Upper lobe of left lung (tissue), 6 donors: Measurements from ENCODE around the gene RBMS1. TPM values are rescaled to one million over a fixed set of nuclear protein-coding genes. Genes with fewer than 3 reads are reported as not detected.

Experiments used
- ATAC-seq, 2 donors: fragments of 200-7000 bp; cut with Tn5 transposase; one replicate each; pipeline ENCODE4 v1.9.1; 2022; ENCODE audit warnings: mild to moderate bottlenecking in 2 of 2, moderate library complexity in 2 of 2; ENCODE audit not compliant: low FRiP score in 2 of 2
- DNase-seq, 2 donors: peaks; one replicate each; pipeline ENCODE4 v3.0.0-alpha.2; 2019 to 2020
- H3K27ac ChIP-seq, 4 donors: fragments of 200-600 bp; sonication (generic); one replicate each; pipeline ENCODE4 v1.5.1; 2016 to 2019
- H3K27me3 ChIP-seq, 4 donors: fragments of 200-600 bp; sonication (generic); one replicate each; pipeline ENCODE4 v1.5.1; 2017 to 2019
- H3K36me3 ChIP-seq, 4 donors: fragments of 200-600 bp; sonication (generic); one replicate each; pipeline ENCODE4 v1.5.1; 2016 to 2019
- H3K4me1 ChIP-seq, 4 donors: fragments of 200-600 bp; sonication (generic); one replicate each; pipeline ENCODE4 v1.5.1; 2018 to 2019
- H3K4me3 ChIP-seq, 4 donors: fragments of 200-600 bp; sonication (generic); one replicate each; pipeline ENCODE4 v1.5.1; 2017 to 2019; ENCODE audit warnings: mild to moderate bottlenecking in 2 of 4, moderate library complexity in 1 of 4
- H3K9me3 ChIP-seq, 4 donors: fragments of 200-600 bp; sonication (generic); one replicate each; pipeline ENCODE4 v1.5.1; 2018 to 2019
- EP300 ChIP-seq, 4 donors: sonication (generic); formaldehyde crosslinking; IDR thresholded peaks; one replicate each; pipeline ENCODE4 v1.5.1; 2017; ENCODE audit warnings: antibody characterized with exemption in 4 of 4, control low read depth in 2 of 4
- POLR2A ChIP-seq, 4 donors: fragments of 450-650 bp; IDR thresholded peaks; one replicate each; pipeline ENCODE4 v1.5.1; 2016 to 2017; ENCODE audit warnings: antibody characterized with exemption in 4 of 4, mild to moderate bottlenecking in 2 of 4
- POLR2AphosphoS5 ChIP-seq, 2 donors: sonication (generic); formaldehyde crosslinking; IDR thresholded peaks; one replicate each; pipeline ENCODE4 v1.5.1; 2017; ENCODE audit warnings: antibody characterized with exemption in 2 of 2
- WGBS, 2 donors: methylation state at CpG; one replicate each; pipeline ENCODE4 v1.1.5; 2017 to 2018; 5-methylcytosine and 5-hydroxymethylcytosine counted together
- total RNA-seq, 6 donors: library from RNA; depleted of rRNA in 4 of 6; stranded (reverse); fragments of >200 nt in 4 of 6; gene quantifications; one replicate each; pipeline versions ENCODE4 v1.1.0 to v1.2.1, GENCODE V29; 2016 to 2021
- TF ChIP-seq, protein P1 (sequence below), 6 experiments: fragments of 450-650 bp in 4 of 6; fragments of 200-600 bp in 2 of 6; sonication (generic) in 2 of 6; IDR thresholded peaks; one replicate each; pipeline ENCODE4 v1.5.1; 2016 to 2019; ENCODE audit warnings: antibody characterized with exemption in 6 of 6
- donor health status: DM: no; HTN: no; CAD: no; lungs with moderate emphysema.
- donor health status: DM: no; HTN: yes; CAD: no; lungs with severe emphysema.

Gene RBMS1
- total RNA-seq, 6 donors from 2014 or later, result 81.3 to 125 (median 95.4) TPM

DNA sequence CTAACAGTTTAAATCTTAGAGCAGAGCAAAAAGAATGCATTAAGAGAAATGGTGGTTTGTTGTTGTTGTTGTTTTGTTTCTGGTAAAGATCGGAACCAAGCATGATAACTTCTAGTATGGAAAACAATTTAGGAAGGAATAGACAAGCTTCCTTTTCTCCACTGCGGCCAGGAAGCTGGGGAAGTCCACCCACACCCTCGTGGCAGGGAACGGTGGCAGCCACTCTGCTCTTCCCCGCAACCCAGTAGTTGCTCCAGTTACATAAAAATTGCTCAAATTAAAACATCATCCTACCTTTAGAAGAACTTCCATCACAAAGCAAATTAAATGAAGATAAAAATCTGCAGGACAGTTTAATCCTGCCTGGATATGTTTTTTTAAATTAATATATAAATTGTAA is 113.0 kb downstream of the RBMS1 start:
- Histone ChIP-seq H3K9me3 (no peaks in the 10 kb centered on the region), H3K4me3 (no peak overlapping the region), H3K27ac (peak overlapping the region; percentile 40 to 88 (median 78)), H3K4me1 (peaks cover 68 to 87% (median 83%) of the 10 kb centered on the region in 4 donors), H3K36me3 (no peaks in the 10 kb centered on the region), H3K27me3 (no peaks in the 10 kb centered on the region)
- ATAC-seq, result peak in 1 of 2 donors; percentile 44
- WGBS, 2 donors, result 21 to 22% methylated on average over 5 of the region's 5 CpGs
- DNase-seq, result peak in 1 of 2 donors; percentile 61
- TF ChIP-seq, protein P1, sequence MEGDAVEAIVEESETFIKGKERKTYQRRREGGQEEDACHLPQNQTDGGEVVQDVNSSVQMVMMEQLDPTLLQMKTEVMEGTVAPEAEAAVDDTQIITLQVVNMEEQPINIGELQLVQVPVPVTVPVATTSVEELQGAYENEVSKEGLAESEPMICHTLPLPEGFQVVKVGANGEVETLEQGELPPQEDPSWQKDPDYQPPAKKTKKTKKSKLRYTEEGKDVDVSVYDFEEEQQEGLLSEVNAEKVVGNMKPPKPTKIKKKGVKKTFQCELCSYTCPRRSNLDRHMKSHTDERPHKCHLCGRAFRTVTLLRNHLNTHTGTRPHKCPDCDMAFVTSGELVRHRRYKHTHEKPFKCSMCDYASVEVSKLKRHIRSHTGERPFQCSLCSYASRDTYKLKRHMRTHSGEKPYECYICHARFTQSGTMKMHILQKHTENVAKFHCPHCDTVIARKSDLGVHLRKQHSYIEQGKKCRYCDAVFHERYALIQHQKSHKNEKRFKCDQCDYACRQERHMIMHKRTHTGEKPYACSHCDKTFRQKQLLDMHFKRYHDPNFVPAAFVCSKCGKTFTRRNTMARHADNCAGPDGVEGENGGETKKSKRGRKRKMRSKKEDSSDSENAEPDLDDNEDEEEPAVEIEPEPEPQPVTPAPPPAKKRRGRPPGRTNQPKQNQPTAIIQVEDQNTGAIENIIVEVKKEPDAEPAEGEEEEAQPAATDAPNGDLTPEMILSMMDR (IDR thresholded peaks at IDR 0.05), result no peak
- TF ChIP-seq EP300 (IDR thresholded peaks at IDR 0.05) (no peak), POLR2AphosphoS5 (IDR thresholded peaks at IDR 0.05) (peak in 1 of 2 donors; percentile 6)

DNA sequence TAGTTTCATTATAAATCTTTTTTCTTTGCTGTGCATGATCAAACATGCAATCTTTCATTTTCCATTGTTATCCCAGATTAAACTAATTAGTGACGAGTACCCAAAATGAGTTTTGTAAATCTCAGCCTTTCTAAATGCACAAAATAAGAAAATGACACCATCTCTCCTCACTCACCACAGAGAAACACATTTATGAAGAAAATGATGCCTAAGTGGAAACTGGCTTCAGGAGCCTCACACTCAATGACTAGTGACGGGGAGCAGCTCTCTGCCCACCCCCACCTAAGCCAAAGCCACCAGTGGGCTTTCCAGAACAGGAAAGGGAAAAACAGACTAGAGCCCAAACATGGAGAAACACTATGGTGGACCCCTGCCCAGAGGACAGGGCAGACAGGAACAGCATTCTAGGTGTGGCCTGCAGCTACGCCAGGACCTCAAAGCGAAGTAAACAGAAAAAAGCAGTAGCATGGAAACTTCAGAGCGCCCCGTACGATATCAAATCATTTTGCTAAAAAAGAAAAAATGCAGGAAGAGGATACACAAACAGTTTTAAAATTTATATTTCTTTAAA is 113.5 kb downstream of the RBMS1 start:
- no peak overlapping the region for H3K4me3 ChIP-seq
- no peaks in the 10 kb centered on the region for H3K27me3 ChIP-seq
- H3K36me3 ChIP-seq, result no peaks in the 10 kb centered on the region
- no peak for TF ChIP-seq POLR2A (IDR thresholded peaks at IDR 0.05)
- TF ChIP-seq EP300 (IDR thresholded peaks at IDR 0.05), result no peak
- TF ChIP-seq, protein P1 (IDR thresholded peaks at IDR 0.05), result no peak
- no peak for TF ChIP-seq POLR2AphosphoS5 (IDR thresholded peaks at IDR 0.05)
- DNase-seq (no peak), ATAC-seq (no peak)
- H3K9me3 ChIP-seq, result no peaks in the 10 kb centered on the region
- peak overlapping the region; percentile 40 to 88 (median 78) for H3K27ac ChIP-seq
- peaks cover 73 to 87% (median 85%) of the 10 kb centered on the region in 4 donors for H3K4me1 ChIP-seq
- WGBS, 2 donors, result 65 to 68% methylated on average over 7 of the region's 7 CpGs

DNA sequence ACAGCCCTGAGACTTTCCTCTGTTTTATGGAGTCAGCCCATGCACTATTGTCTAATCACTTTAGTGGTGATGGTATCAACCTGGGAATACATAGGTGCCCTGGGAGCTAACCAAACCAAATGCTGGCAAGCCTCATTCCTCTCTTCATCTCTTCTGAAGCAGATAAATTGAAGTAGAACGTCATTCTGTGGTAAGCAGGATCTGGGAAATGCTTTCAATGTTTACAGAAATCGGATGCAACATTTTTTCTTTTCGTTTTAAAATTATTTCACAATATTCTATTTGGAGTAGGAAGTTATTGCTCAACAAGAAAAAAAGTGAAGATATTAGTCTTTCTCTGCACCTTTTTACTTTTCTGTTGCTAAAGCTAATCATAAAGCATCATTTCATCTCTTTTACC is 114.2 kb downstream of the RBMS1 start:
- no peak overlapping the region for H3K4me3 ChIP-seq
- peaks cover 80 to 90% (median 87%) of the 10 kb centered on the region in 4 donors for H3K4me1 ChIP-seq
- H3K9me3 ChIP-seq, result no peaks in the 10 kb centered on the region
- H3K36me3 ChIP-seq, result no peaks in the 10 kb centered on the region
- WGBS, 2 donors, result 11% methylated on average over 3 of the region's 3 CpGs
- peak in 2 of 4 donors; percentile 52 to 62 for TF ChIP-seq EP300 (IDR thresholded peaks at IDR 0.05)
- peak in 1 of 2 donors; percentile 56 for TF ChIP-seq POLR2AphosphoS5 (IDR thresholded peaks at IDR 0.05)
- TF ChIP-seq, protein P1 (IDR thresholded peaks at IDR 0.05), result no peak
- no peak for TF ChIP-seq POLR2A (IDR thresholded peaks at IDR 0.05)
- no peaks in the 10 kb centered on the region for H3K27me3 ChIP-seq
- DNase-seq (no peak), ATAC-seq (peak in 1 of 2 donors; percentile 61)
- H3K27ac ChIP-seq, result peak overlapping the region; percentile 54 to 88 (median 78)

DNA sequence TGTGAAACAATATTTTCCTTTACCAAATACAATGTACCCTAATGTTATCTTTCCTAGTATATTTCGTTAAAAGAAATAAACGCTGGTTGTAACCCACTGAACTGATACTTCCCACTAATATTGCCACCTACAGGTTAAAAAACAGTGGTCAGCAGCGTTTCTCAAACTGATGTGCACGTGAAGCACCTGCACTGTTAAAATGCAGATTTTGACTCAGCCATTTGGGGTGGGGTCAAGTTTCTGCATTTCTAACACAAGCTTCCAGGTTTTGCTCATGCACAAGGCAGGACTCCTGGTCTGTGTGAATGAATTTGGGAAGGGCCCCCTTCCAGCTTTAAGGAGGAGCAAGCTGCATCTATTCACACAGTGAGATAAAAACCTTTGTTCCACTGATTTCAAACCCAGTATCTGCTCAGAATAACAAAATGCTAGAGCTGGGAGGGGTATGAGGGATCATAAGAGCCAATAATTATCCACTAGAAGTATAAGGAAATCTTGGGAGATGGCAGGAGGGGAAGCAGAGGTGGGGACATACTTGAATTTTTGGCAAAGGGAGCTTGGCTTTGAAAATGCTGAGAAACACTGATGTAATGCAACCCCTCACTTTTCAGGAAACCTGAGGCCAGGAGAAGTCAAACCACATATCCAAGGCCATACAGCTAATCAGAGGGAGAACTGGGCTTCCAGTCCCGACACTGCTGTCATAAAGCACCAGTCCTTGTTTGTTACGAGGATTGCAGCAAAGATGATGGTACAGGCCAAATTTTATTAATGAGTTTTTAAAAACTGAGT is 116.2 kb downstream of the RBMS1 start:
- WGBS, 2 donors, result 47 to 74% methylated on average over 6 of the region's 6 CpGs
- Histone ChIP-seq H3K27ac (peak overlapping the region; percentile 22 to 88 (median 54)), H3K27me3 (no peaks in the 10 kb centered on the region), H3K4me1 (peaks cover 99 to 100% (median 100%) of the 10 kb centered on the region in 4 donors), H3K9me3 (no peaks in the 10 kb centered on the region), H3K36me3 (no peaks in the 10 kb centered on the region), H3K4me3 (no peak overlapping the region)
- TF ChIP-seq, protein P1 (IDR thresholded peaks at IDR 0.05), result no peak
- no peak for TF ChIP-seq POLR2AphosphoS5 (IDR thresholded peaks at IDR 0.05)
- TF ChIP-seq EP300 (IDR thresholded peaks at IDR 0.05), result no peak
- no peak for TF ChIP-seq POLR2A (IDR thresholded peaks at IDR 0.05)
- DNase-seq (no peak), ATAC-seq (no peak)
